SK-N-MC (cell line): ENCODE results near the gene MIR17HG.

ENCODE experiments used
- DNase-seq: peaks from one replicate; pipeline ENCODE4 v3.0.0-alpha.2; 2011; ENCODE audit warnings: low read depth, low spot score
- H3K27ac ChIP-seq: fragments of 200-600 bp; sonication (generic); 2 replicates; pipeline ENCODE4 v1.5.1; 2016; ENCODE audit warnings: mixed run types
- H3K36me3 ChIP-seq: fragments of 200-600 bp; sonication (generic); 2 replicates; pipeline ENCODE4 v1.6.1; 2017; ENCODE audit warnings: antibody characterized with exemption, low read length, mixed read lengths; ENCODE audit not compliant: insufficient read depth
- H3K4me3 ChIP-seq: fragments of 200-600 bp; sonication (generic); 2 replicates; pipeline ENCODE4 v1.5.1; 2016
- H3K9ac ChIP-seq: fragments of 200-600 bp; sonication (generic); 2 replicates; pipeline ENCODE4 v1.8.0; 2017; ENCODE audit warnings: mixed run types, mixed read lengths; ENCODE audit not compliant: insufficient read length
- H3K9me3 ChIP-seq: fragments of 200-600 bp; sonication (generic); 2 replicates; pipeline ENCODE4 v1.6.1; 2017; ENCODE audit warnings: low read depth, mild to moderate bottlenecking, antibody characterized with exemption, low read length, moderate library complexity, mixed read lengths
- EZH2 ChIP-seq: fragments of 200-600 bp; sonication (generic); IDR thresholded peaks from one replicate; pipeline ENCODE4 v1.6.1; 2017; ENCODE audit warnings: antibody characterized with exemption
- FOXP2 ChIP-seq: optimal IDR thresholded peaks from 2 replicates; pipeline ENCODE3; 2011; ENCODE audit warnings: mild to moderate bottlenecking, moderate library complexity; ENCODE audit not compliant: insufficient read depth; ENCODE audit errors: extremely low read length, control extremely low read depth
- POLR2AphosphoS5 ChIP-seq: IDR thresholded peaks from 2 replicates; pipeline ENCODE4 v1.6.1; 2012; ENCODE audit warnings: mild to moderate bottlenecking, low read depth, low read length, borderline replicate concordance

Gene MIR17HG

GRCh38 chr13:91347202-91347995 lies at the start of gene MIR17HG:
MIR17HG (plus strand) TSS chr13:91347687.
- no peak for DNase-seq
- H3K9ac ChIP-seq, result peak within 1 kb of the TSS; percentile 100
- H3K4me3 ChIP-seq, result peak within 1 kb of the TSS; percentile 99

DNA sequence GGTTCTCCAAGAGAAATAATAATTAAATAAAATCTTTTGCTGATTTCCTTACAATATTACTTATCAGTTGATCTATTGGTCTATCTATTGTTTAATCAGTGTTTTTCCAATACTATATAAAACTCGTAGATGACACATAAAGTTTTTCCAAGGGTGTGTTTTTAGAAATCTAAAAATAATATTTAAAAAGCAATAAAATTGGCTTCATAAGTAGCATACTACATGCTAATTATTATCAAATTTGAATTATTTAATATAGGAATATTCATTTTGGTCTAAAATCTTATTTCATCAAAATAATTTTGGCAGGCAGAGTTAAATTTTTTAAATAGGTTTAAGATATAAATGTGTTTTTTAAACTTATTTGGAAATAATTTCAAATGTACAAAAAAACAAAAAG lies 49.4 kb upstream of the MIR17HG start:
- Histone ChIP-seq H3K36me3 (no peaks in the 10 kb centered on the region), H3K4me3 (no peak overlapping the region), H3K27ac (no peak overlapping the region), H3K9ac (no peak overlapping the region), H3K9me3 (no peaks in the 10 kb centered on the region)
- no peak for DNase-seq
- TF ChIP-seq EZH2 (no peak), FOXP2 (no peak), POLR2AphosphoS5 (no peak)

More at GRCh38 chr13:91347202-91347995, at the start of gene MIR17HG:
- TF ChIP-seq POLR2AphosphoS5 (peak; percentile 90), FOXP2 (no peak)
- Histone ChIP-seq H3K9me3 (no peaks in the 10 kb centered on the region), H3K36me3 (peaks cover 35% of the 10 kb centered on the region), H3K27ac (peak within 1 kb of the TSS; percentile 97)

- no peak overlapping the region for H3K27ac ChIP-seq
- no peak overlapping the region for H3K4me3 ChIP-seq
- H3K9me3 ChIP-seq, result no peaks in the 10 kb centered on the region
- no peak for TF ChIP-seq POLR2AphosphoS5
- no peak for TF ChIP-seq EZH2
- TF ChIP-seq FOXP2, result no peak
- no peak overlapping the region for H3K9ac ChIP-seq
- no peaks in the 10 kb centered on the region for H3K36me3 ChIP-seq
- no peak for DNase-seq
These were observed 45.4 kb upstream of the MIR17HG start for GRCh38 chr13:91302111-91302510.

DNA sequence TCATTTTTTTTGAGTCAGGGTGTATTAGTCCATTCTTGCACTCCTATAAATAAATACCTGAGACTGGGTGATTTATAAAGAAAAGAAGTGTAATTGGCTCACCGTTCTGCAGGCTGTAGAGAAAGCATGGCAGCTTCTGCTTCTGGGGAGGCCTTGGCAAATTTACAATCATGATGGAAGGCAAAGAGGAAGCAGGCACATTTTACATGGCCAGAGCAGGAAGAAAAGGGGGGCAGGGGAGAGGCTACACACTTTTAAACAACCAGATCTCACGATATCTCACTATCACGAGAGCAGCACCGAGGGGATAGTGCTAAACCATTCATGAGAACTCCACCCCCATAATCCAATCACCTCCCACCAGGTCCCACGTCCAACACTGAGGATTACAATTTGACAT lies 44.5 kb upstream of the MIR17HG start:
- TF ChIP-seq EZH2 (no peak), FOXP2 (no peak), POLR2AphosphoS5 (no peak)
- Histone ChIP-seq H3K9me3 (no peaks in the 10 kb centered on the region), H3K36me3 (no peaks in the 10 kb centered on the region)

GRCh38 chr13:91304741-91305140 lies 42.7 kb upstream of the MIR17HG start:
- Histone ChIP-seq H3K4me3 (no peak overlapping the region), H3K9ac (no peak overlapping the region), H3K36me3 (no peaks in the 10 kb centered on the region), H3K27ac (no peak overlapping the region), H3K9me3 (no peaks in the 10 kb centered on the region)
- no peak for DNase-seq
- TF ChIP-seq FOXP2, result no peak
- TF ChIP-seq EZH2, result no peak
- no peak for TF ChIP-seq POLR2AphosphoS5

More for the DNA sequence above, 44.5 kb upstream of the MIR17HG start:
- Histone ChIP-seq H3K27ac (no peak overlapping the region), H3K4me3 (no peak overlapping the region), H3K9ac (no peak overlapping the region)
- no peak for DNase-seq

- Histone ChIP-seq H3K36me3 (no peaks in the 10 kb centered on the region), H3K9ac (no peak overlapping the region), H3K4me3 (no peak overlapping the region), H3K9me3 (no peaks in the 10 kb centered on the region), H3K27ac (no peak overlapping the region)
- DNase-seq, result no peak
- TF ChIP-seq EZH2 (no peak), FOXP2 (no peak)
These were observed 41.8 kb upstream of the MIR17HG start for GRCh38 chr13:91305652-91306051.

DNA sequence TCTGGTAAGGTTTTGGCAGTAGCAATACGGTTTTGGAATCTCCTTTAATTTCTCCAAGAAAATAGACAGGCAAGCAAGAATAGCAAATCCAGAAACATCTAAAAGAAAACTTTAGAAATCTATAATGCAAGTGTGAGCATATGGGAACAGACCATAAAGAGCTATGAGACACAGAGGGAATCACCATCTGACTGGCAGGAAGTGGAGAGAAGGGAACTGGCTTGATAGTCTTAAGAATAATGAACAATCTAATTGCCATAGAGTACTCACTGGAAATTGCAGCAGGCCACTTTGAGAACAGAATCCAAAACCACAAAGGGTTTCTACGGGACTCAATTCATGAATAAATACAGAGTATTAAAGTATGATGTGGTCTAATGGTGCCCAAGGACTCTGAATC lies 39.6 kb upstream of the MIR17HG start:
- TF ChIP-seq FOXP2, result no peak
- TF ChIP-seq EZH2, result no peak
- Histone ChIP-seq H3K9ac (no peak overlapping the region), H3K9me3 (no peaks in the 10 kb centered on the region), H3K27ac (no peak overlapping the region), H3K4me3 (no peak overlapping the region), H3K36me3 (no peaks in the 10 kb centered on the region)
- no peak for DNase-seq

- TF ChIP-seq POLR2AphosphoS5, result no peak
- no peak for TF ChIP-seq EZH2
- no peak for TF ChIP-seq FOXP2
- DNase-seq, result no peak
These were observed 39.2 kb upstream of the MIR17HG start for GRCh38 chr13:91308299-91308698.

DNA sequence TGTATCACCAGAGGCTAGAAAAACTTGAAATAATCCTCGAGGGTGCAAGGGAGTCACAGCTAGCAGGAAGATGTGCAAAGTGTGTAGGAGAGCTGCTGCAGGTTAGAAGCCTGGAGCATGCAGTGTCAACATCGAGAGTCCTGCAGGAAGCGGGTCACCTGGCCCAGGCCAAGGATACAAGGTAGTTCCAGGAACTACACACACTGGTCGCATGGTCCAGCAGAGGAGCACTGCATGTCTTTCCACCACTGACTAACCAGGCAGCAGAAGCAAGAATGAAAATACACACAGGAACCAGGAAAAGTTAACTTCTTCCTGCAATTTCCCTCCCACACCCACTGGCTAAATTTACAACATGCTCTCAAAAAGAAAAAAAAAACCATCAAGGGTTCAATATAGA lies 36.0 kb upstream of the MIR17HG start:
- no peak overlapping the region for H3K4me3 ChIP-seq
- no peak overlapping the region for H3K27ac ChIP-seq
- DNase-seq, result no peak
- no peaks in the 10 kb centered on the region for H3K9me3 ChIP-seq
- no peak overlapping the region for H3K9ac ChIP-seq
- TF ChIP-seq POLR2AphosphoS5 (no peak), FOXP2 (no peak), EZH2 (no peak)
- H3K36me3 ChIP-seq, result no peaks in the 10 kb centered on the region

More at GRCh38 chr13:91308299-91308698, 39.2 kb upstream of the MIR17HG start:
- Histone ChIP-seq H3K9ac (no peak overlapping the region), H3K9me3 (no peaks in the 10 kb centered on the region), H3K4me3 (no peak overlapping the region), H3K36me3 (no peaks in the 10 kb centered on the region), H3K27ac (no peak overlapping the region)
